Neural cell (in vitro differentiated cells): ENCODE data around the gene GANC.

Experiments used
- EP300 ChIP-seq: fragments of 450-650 bp; conservative IDR thresholded peaks from 2 replicates; pipeline ENCODE4 v1.6.1; 2014; ENCODE audit warnings: antibody characterized with exemption, mild to moderate bottlenecking, moderate library complexity; ENCODE audit not compliant: poor library complexity, severe bottlenecking
- MXI1 ChIP-seq: fragments of 450-650 bp; conservative IDR thresholded peaks from 2 replicates; pipeline ENCODE4 v1.6.1; 2014; ENCODE audit warnings: antibody characterized with exemption, mild to moderate bottlenecking; ENCODE audit not compliant: poor library complexity, severe bottlenecking
- POLR2AphosphoS5 ChIP-seq: IDR thresholded peaks from 2 replicates; pipeline ENCODE4 v1.6.1; 2012
- TF ChIP-seq, protein P1 (sequence below): fragments of 450-650 bp; IDR thresholded peaks from 2 replicates; pipeline ENCODE4 v1.5.1; 2014; ENCODE audit warnings: antibody characterized with exemption, mild to moderate bottlenecking, moderate library complexity; ENCODE audit not compliant: poor library complexity, severe bottlenecking

DNA sequence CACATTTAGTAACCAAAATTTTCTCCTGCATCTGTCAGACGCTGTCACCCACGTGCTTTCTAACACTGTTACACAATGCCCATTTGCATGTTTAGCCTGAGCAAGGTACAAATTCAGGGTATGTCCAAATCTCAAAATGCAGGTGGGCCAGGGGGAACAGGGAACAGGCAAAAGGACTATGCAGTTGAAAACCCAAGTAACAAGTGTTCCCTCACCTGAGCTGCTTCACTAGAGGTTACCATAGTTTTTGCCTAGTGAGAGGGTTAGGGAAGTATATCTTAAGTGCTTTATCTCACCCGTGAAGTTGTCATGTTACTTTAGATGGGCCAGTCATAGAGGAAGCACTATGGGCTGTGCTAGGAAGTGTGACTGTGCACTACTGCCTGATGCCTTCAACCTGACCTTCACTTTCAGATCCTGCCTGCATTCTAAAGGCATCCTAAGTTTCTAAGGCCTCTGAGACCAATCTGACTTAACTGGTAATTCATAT lies 6.3 kb downstream of the GANC start:
- TF ChIP-seq POLR2AphosphoS5 = no peak
- TF ChIP-seq, protein P1, sequence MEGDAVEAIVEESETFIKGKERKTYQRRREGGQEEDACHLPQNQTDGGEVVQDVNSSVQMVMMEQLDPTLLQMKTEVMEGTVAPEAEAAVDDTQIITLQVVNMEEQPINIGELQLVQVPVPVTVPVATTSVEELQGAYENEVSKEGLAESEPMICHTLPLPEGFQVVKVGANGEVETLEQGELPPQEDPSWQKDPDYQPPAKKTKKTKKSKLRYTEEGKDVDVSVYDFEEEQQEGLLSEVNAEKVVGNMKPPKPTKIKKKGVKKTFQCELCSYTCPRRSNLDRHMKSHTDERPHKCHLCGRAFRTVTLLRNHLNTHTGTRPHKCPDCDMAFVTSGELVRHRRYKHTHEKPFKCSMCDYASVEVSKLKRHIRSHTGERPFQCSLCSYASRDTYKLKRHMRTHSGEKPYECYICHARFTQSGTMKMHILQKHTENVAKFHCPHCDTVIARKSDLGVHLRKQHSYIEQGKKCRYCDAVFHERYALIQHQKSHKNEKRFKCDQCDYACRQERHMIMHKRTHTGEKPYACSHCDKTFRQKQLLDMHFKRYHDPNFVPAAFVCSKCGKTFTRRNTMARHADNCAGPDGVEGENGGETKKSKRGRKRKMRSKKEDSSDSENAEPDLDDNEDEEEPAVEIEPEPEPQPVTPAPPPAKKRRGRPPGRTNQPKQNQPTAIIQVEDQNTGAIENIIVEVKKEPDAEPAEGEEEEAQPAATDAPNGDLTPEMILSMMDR = no peak
- TF ChIP-seq MXI1 = no peak
- no peak for TF ChIP-seq EP300
